ENCODE results near the gene MYO19. TPM values are rescaled to one million over a fixed set of nuclear protein-coding genes. Genes with fewer than 3 reads are reported as not detected.

The MYO19 gene, protein sequence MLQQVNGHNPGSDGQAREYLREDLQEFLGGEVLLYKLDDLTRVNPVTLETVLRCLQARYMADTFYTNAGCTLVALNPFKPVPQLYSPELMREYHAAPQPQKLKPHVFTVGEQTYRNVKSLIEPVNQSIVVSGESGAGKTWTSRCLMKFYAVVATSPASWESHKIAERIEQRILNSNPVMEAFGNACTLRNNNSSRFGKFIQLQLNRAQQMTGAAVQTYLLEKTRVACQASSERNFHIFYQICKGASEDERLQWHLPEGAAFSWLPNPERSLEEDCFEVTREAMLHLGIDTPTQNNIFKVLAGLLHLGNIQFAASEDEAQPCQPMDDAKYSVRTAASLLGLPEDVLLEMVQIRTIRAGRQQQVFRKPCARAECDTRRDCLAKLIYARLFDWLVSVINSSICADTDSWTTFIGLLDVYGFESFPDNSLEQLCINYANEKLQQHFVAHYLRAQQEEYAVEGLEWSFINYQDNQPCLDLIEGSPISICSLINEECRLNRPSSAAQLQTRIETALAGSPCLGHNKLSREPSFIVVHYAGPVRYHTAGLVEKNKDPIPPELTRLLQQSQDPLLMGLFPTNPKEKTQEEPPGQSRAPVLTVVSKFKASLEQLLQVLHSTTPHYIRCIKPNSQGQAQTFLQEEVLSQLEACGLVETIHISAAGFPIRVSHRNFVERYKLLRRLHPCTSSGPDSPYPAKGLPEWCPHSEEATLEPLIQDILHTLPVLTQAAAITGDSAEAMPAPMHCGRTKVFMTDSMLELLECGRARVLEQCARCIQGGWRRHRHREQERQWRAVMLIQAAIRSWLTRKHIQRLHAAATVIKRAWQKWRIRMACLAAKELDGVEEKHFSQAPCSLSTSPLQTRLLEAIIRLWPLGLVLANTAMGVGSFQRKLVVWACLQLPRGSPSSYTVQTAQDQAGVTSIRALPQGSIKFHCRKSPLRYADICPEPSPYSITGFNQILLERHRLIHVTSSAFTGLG
- 69.0 TPM for polyA plus RNA-seq (2012; ENCODE audit: insufficient read length, low read depth)

DNA sequence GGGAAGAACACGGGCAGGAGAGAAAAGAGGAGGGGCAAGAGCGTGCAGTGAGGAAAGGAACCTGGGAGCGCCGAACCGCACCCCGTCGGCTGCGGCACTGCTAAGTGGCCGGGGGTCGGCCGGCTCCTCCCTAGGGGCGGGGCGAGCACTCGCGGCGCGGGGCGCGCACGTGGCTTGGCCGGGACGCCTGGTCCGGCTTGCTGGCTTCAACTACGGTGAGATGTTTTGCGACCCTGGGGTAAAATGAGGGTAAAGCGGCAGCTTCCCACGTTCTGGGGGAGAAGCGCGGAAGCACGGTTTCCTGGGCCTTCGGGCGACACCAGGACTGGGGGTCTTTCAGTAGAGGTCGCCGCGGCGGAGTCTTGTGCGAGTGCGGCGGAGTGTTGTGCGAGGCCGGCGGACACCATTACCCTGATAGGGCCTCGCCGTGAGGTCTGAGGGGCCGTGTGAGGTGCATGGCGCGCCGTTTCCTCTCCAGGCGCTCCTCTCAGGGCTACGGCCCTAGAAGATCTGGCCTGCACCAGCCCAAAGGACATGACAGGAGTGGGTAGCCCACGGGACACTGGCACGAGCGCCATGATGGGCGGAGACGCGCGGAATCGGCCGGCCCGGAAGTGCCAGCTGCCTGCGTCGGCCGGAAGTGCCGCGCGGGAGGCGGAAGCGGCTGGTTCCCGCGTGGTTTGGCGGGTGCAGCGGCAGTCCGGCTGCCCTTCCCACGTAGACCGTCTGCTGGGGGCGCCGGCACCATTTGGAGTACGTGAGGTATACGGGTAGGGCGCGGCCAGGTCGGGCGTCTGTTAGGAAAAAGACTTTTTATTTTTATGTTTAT, at the start of gene MYO19, which contains the start of gene PIGW:
MYO19 (minus strand) TSS at position 29 of the 829 bp plus-strand sequence. CDS start 2,330 bp downstream, outside the sequence.
PIGW (plus strand) TSS at position 148 of the 829 bp plus-strand sequence. CDS start 2,115 bp downstream, outside the sequence.
- TF ChIP-seq FOXP2 (optimal IDR thresholded peaks at IDR 0.05; ENCODE audit: borderline replicate concordance, extremely low read depth, extremely low read length, insufficient read depth) (peak; percentile 86), SIN3A (IDR thresholded peaks at IDR 0.05; ENCODE audit: borderline replicate concordance, insufficient read depth, low read length) (peak; percentile 84; the same call in 1 of the 2 replicates), TAF1 (IDR thresholded peaks at IDR 0.05; ENCODE audit: borderline replicate concordance, insufficient read depth, low read length) (peak; percentile 86; the same call in 1 of the 2 replicates), POLR2AphosphoS5 (IDR thresholded peaks at IDR 0.05; ENCODE audit: low read depth, low read length) (peak; percentile 88)
- TF ChIP-seq, protein P1, sequence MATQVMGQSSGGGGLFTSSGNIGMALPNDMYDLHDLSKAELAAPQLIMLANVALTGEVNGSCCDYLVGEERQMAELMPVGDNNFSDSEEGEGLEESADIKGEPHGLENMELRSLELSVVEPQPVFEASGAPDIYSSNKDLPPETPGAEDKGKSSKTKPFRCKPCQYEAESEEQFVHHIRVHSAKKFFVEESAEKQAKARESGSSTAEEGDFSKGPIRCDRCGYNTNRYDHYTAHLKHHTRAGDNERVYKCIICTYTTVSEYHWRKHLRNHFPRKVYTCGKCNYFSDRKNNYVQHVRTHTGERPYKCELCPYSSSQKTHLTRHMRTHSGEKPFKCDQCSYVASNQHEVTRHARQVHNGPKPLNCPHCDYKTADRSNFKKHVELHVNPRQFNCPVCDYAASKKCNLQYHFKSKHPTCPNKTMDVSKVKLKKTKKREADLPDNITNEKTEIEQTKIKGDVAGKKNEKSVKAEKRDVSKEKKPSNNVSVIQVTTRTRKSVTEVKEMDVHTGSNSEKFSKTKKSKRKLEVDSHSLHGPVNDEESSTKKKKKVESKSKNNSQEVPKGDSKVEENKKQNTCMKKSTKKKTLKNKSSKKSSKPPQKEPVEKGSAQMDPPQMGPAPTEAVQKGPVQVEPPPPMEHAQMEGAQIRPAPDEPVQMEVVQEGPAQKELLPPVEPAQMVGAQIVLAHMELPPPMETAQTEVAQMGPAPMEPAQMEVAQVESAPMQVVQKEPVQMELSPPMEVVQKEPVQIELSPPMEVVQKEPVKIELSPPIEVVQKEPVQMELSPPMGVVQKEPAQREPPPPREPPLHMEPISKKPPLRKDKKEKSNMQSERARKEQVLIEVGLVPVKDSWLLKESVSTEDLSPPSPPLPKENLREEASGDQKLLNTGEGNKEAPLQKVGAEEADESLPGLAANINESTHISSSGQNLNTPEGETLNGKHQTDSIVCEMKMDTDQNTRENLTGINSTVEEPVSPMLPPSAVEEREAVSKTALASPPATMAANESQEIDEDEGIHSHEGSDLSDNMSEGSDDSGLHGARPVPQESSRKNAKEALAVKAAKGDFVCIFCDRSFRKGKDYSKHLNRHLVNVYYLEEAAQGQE (IDR thresholded peaks at IDR 0.05; ENCODE audit: insufficient read depth in 1 of 2, low read depth in 2 of 2, low read length in 2 of 2) = peak in 1 of 2 experiments; percentile 17; a peak in 1 of 4 replicates

DNA sequence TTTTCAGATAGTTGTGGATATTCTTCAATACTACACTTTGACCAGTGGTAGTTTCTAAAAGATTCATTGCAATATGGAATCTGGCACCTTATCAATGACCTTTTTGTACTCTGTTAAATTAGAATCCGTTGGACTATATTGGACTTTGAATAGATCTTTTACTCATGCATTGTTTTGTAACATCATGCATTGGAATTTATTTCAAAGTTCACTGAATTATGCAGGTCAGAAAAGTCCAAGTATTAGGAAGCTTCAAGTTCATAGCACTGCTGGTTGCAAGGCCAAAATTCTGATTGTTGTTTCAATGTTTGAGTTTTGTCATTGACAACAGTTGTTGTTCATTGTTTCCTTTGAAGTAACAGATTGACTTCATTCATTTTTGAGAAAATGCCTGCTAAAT, 49.1 kb upstream of the MYO19 start:
- TF ChIP-seq, protein P1 (IDR thresholded peaks at IDR 0.05; ENCODE audit: insufficient read depth in 1 of 2, low read depth in 2 of 2, low read length in 2 of 2) = no peak
- TF ChIP-seq SIN3A (IDR thresholded peaks at IDR 0.05; ENCODE audit: borderline replicate concordance, insufficient read depth, low read length) (no peak), FOXP2 (optimal IDR thresholded peaks at IDR 0.05; ENCODE audit: borderline replicate concordance, extremely low read depth, extremely low read length, insufficient read depth) (no peak), POLR2AphosphoS5 (IDR thresholded peaks at IDR 0.05; ENCODE audit: low read depth, low read length) (no peak), TAF1 (IDR thresholded peaks at IDR 0.05; ENCODE audit: borderline replicate concordance, insufficient read depth, low read length) (no peak)

DNA sequence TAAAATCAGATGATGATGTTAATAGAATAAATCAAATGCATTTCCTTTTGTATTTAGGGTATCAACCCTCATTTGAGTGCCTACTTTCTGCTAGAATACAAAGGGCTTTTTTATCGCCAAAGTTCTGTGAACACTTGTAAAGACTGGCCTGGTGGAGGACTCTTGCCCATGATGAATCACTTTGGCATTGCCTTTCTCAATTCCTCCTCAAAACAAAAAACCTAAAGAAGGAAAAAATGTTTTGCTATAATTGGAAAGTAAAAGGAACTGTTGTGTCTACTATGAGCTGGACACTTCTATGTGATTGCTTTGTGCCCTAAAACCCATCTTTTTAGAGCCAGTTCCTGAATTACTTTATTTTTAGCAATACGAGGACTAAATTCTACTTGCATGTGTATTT, 44.0 kb upstream of the MYO19 start:
- no peak for TF ChIP-seq POLR2AphosphoS5 (IDR thresholded peaks at IDR 0.05; ENCODE audit: low read depth, low read length)
- no peak for TF ChIP-seq FOXP2 (optimal IDR thresholded peaks at IDR 0.05; ENCODE audit: borderline replicate concordance, extremely low read depth, extremely low read length, insufficient read depth)
- TF ChIP-seq, protein P1 (IDR thresholded peaks at IDR 0.05; ENCODE audit: insufficient read depth in 1 of 2, low read depth in 2 of 2, low read length in 2 of 2) = no peak
- TF ChIP-seq SIN3A (IDR thresholded peaks at IDR 0.05; ENCODE audit: borderline replicate concordance, insufficient read depth, low read length) = no peak
- TF ChIP-seq TAF1 (IDR thresholded peaks at IDR 0.05; ENCODE audit: borderline replicate concordance, insufficient read depth, low read length) = no peak

DNA sequence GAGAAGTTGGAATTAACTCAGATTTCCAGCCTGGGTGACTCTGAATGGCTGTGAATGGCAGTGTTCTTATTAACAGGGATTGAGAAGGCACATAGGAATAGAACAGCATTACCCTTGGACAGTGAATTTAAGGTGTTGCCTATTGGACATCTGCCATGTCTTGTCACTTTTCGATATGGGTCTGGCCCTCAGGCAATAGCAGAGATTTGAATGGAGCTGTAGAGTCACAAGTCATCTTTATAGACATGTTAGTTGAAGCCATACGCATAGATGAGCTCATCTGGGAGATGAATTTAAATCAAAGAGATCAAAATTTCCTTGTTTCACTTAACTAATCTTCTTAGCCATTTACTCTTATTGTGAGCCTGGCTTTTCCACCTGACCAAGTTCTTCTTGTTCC, 42.1 kb upstream of the MYO19 start:
- TF ChIP-seq SIN3A (IDR thresholded peaks at IDR 0.05; ENCODE audit: borderline replicate concordance, insufficient read depth, low read length) = no peak
- TF ChIP-seq POLR2AphosphoS5 (IDR thresholded peaks at IDR 0.05; ENCODE audit: low read depth, low read length) = no peak
- TF ChIP-seq, protein P1 (IDR thresholded peaks at IDR 0.05; ENCODE audit: insufficient read depth in 1 of 2, low read depth in 2 of 2, low read length in 2 of 2) = no peak
- TF ChIP-seq TAF1 (IDR thresholded peaks at IDR 0.05; ENCODE audit: borderline replicate concordance, insufficient read depth, low read length) = no peak
- no peak for TF ChIP-seq FOXP2 (optimal IDR thresholded peaks at IDR 0.05; ENCODE audit: borderline replicate concordance, extremely low read depth, extremely low read length, insufficient read depth)

Measured in PFSK-1 (cell line).